Heart left ventricle (tissue), 16 donors: Measurements from ENCODE around the gene RNF34. TPM values are rescaled to one million over a fixed set of nuclear protein-coding genes. Genes with fewer than 3 reads are reported as not detected.

Experiments used
- ATAC-seq, 4 donors: fragments of 200-7000 bp; cut with Tn5 transposase; one replicate each; pipeline ENCODE4 v1.9.1; 2020 to 2022; ENCODE audit warnings: moderate library complexity in 4 of 4, mild to moderate bottlenecking in 3 of 4, moderate number of reproducible peaks in 1 of 4
- DNase-seq, 5 donors: peaks; one replicate each; pipeline ENCODE4 v3.0.0-alpha.2; 2020
- H3K27ac ChIP-seq, 12 donors: fragments of 200-600 bp; sonication (generic) in 4 of 12; one replicate each; pipeline versions ENCODE4 v1.5.0 to v1.8.0; 2016 to 2022; ENCODE audit warnings: mild to moderate bottlenecking in 2 of 12
- H3K27me3 ChIP-seq, 9 donors: fragments of 200-600 bp; sonication (generic) in 2 of 9; one replicate each; pipeline versions ENCODE4 v1.5.1 to v1.8.0; 2016 to 2022; ENCODE audit warnings: mild to moderate bottlenecking in 3 of 9
- H3K36me3 ChIP-seq, 9 donors: fragments of 200-600 bp; sonication (generic) in 2 of 9; one replicate each; pipeline versions ENCODE4 v1.5.0 to v1.8.0; 2018 to 2022; ENCODE audit warnings: mild to moderate bottlenecking in 2 of 9
- H3K4me1 ChIP-seq, 12 donors: fragments of 200-600 bp; sonication (generic) in 4 of 12; one replicate each; pipeline versions ENCODE4 v1.5.0 to v1.8.0; 2016 to 2022; ENCODE audit warnings: mild to moderate bottlenecking in 3 of 12
- H3K4me3 ChIP-seq, 12 donors: fragments of 200-600 bp; sonication (generic) in 4 of 12; one replicate each; pipeline versions ENCODE4 v1.5.0 to v1.8.0; 2017 to 2022; ENCODE audit warnings: mild to moderate bottlenecking in 9 of 12, moderate library complexity in 4 of 12
- H3K9me3 ChIP-seq, 12 donors: fragments of 200-600 bp; sonication (generic) in 4 of 12; one replicate each; pipeline versions ENCODE4 v1.5.0 to v1.8.0; 2016 to 2022; ENCODE audit warnings: mild to moderate bottlenecking in 1 of 12
- POLR2A ChIP-seq, 2 donors: fragments of 450-650 bp; IDR thresholded peaks; one replicate each; pipeline ENCODE4 v1.6.1; 2017; ENCODE audit warnings: antibody characterized with exemption in 2 of 2, mild to moderate bottlenecking in 2 of 2, moderate library complexity in 2 of 2
- WGBS, 4 donors: extraction: QIAGEN DNeasy Blood & Tissue Kit in 2 of 4; methylation state at CpG; one replicate each; pipeline versions ENCODE4 v1.1.5 to v1.1.7; 2013 to 2018; 5-methylcytosine and 5-hydroxymethylcytosine counted together
- intact Hi-C, 10 donors: fragments of 100-400 bp; cut with DNase I; formaldehyde crosslinking; loops; one replicate each; pipeline versions ENCODE4 v1.11.1 to v1.14.2; 2022
- microRNA-seq, 4 donors: library from miRNA; unstranded; fragments of <30 nt; microRNA quantifications; one replicate each; pipeline versions ENCODE4 to v1.2.0, GENCODE V29; 2017 to 2020
- polyA plus RNA-seq, 2 donors: library from polyadenylated mRNA; stranded (reverse); fragments of 200-250 nt; gene quantifications; one replicate each; pipeline ENCODE4 v1.2.3, GENCODE V29; 2013
- total RNA-seq, 9 donors: library from RNA; depleted of rRNA in 2 of 9; stranded (reverse); fragments of >200 nt in 2 of 9; fragmentation: NEBNext Ultra II Directional in 3 of 9; extraction: Animal tissue kit (Norgen Biotek cat#: 25700) in 3 of 9; gene quantifications; one replicate each; pipeline versions ENCODE4 v1.1.0 to v1.2.4, GENCODE V29; 2016 to 2023
- TF ChIP-seq, protein P1 (sequence below), 12 donors: fragments of 200-600 bp; sonication (generic) in 4 of 12; IDR thresholded peaks; one replicate each; pipeline versions ENCODE4 v1.5.0 to v1.8.0; 2018 to 2022; ENCODE audit warnings: antibody characterized with exemption in 12 of 12, mild to moderate bottlenecking in 5 of 12
- donor health status: ischemic (EF 13 %, LVEDD 7.1; RV severe dilation, severe dysfunction).
- donor health status: healthy with polysubstance abuse.
- donor health status: DM: no; HTN: yes; CAD: no.
- donor health status: DM: no; HTN: no; CAD: no.
- donor health status: ischemic (EF 25% LVEDD 6.9; RV normal size, moderate dysfunction).
- donor health status: ischemic (EF 25% LVEDD 5.7; RV mildly dilated, moderate dysfunction).
- donor health status: healthy.
- donor health status: DM: yes; HTN: yes; CAD: no.
- donor health status: ischemic (EF 35%, LVEDD 5.7; RV mildly dilated, moderate dysfunction).
- donor health status: nonischemic (EF 11% LVEDD 7.7; RV severe dilation, severe dysfunction).
- donor health status: DM: yes; HTN: yes; CAD: no.
- donor health status: PGD.
- donor health status: ischemic (EF 29% LVEDD 5.4; RV normal size, mild dysfunction).
- donor health status: nonischemic (EF 23%, LVEDD 6.1; RV moderate dilation, normal function).

RNF34 gene
- total and polyA plus RNA-seq, 11 donors: 19.3 to 31.5 (median 25.7) TPM

DNA sequence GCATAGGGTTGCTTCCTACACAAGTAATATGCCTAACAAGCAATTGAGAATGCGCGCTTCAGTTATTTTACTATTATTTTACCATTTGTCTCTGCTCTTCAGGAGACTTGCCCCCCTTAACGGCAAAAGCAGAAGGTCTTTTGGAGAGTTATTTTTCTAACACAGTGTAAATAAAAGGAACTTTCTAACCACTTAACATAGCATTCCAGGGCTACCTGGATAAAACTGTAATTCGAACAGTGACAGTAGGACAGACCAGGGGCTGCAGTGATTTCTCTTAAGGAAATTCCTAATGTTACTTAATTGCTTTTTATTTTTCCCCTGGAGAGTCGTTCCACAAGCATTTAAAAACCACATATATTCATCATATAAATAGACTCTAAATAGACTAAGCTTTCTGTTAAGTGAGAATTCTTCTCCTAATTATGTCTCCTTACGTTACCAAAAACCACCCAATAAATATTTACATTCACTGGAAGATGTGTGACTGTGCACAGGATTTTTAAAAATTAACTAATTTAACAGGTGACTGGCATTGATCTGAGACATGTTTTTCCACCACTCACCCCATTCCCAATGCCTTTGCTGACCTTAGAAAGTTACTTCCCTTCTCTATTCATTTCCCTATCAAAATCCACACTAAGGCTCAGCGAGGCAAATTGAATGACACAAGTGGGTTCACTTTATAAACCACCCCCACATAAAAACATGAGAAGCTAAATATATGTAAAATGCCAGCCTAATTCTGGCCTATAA is 72.4 kb downstream of the RNF34 start:
- H3K9me3 ChIP-seq: no peaks in the 10 kb centered on the region
- H3K27me3 ChIP-seq: no peaks in the 10 kb centered on the region
- ATAC-seq (no peak), DNase-seq (no peak)
- peaks cover 0 to 18% (median 6%) of the 10 kb centered on the region in 12 donors for H3K4me1 ChIP-seq
- H3K36me3 ChIP-seq: no peaks in the 10 kb centered on the region
- intact Hi-C loops: no loop called here
- TF ChIP-seq POLR2A (IDR thresholded peaks at IDR 0.05): no peak
- TF ChIP-seq, protein P1, sequence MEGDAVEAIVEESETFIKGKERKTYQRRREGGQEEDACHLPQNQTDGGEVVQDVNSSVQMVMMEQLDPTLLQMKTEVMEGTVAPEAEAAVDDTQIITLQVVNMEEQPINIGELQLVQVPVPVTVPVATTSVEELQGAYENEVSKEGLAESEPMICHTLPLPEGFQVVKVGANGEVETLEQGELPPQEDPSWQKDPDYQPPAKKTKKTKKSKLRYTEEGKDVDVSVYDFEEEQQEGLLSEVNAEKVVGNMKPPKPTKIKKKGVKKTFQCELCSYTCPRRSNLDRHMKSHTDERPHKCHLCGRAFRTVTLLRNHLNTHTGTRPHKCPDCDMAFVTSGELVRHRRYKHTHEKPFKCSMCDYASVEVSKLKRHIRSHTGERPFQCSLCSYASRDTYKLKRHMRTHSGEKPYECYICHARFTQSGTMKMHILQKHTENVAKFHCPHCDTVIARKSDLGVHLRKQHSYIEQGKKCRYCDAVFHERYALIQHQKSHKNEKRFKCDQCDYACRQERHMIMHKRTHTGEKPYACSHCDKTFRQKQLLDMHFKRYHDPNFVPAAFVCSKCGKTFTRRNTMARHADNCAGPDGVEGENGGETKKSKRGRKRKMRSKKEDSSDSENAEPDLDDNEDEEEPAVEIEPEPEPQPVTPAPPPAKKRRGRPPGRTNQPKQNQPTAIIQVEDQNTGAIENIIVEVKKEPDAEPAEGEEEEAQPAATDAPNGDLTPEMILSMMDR (IDR thresholded peaks at IDR 0.05): no peak
- H3K4me3 ChIP-seq: no peak overlapping the region
- H3K27ac ChIP-seq: no peak overlapping the region
- WGBS, 4 donors: 93% methylated on average over 7 of the region's 7 CpGs

Small RNA genes within 50 kb of the gene (microRNA-seq; reads per million reads assigned to microRNA genes)
- 0 reads per million in 4 donors for gene MIR7107

Other genes starting within 250 kb of the RNF34 start
- 10 to 100 TPM in 4 of 9 donors, 1 to 10 TPM in 5; 3.2 to 27.4 (median 7.7) TPM for gene P2RX4, start 190.0 kb upstream of the RNF34 start, total RNA-seq
- 1 to 10 TPM; 4.0 to 5.3 TPM for gene P2RX4, start 190.0 kb upstream of the RNF34 start, polyA plus RNA-seq
- gene CAMKK2, start 103.4 kb upstream of the RNF34 start, total RNA-seq: 10 to 100 TPM; 12.5 to 28.2 (median 16.0) TPM
- gene CAMKK2, start 103.4 kb upstream of the RNF34 start, polyA plus RNA-seq: 10 to 100 TPM in 1 of 2 donors, 1 to 10 TPM in 1; 7.4 to 19.5 TPM
- gene ANAPC5, start 47.7 kb upstream of the RNF34 start, total RNA-seq: 10 to 100 TPM; 55.0 to 81.1 (median 59.1) TPM
- gene ANAPC5, start 47.7 kb upstream of the RNF34 start, polyA plus RNA-seq: 10 to 100 TPM; 58.1 to 81.7 TPM
- gene KDM2B, start 180.9 kb downstream of the RNF34 start, total RNA-seq: 10 to 100 TPM in 6 of 9 donors, 1 to 10 TPM in 3; 7.9 to 24.7 (median 11.9) TPM
- 1 to 10 TPM; 7.3 to 9.9 TPM for gene KDM2B, start 180.9 kb downstream of the RNF34 start, polyA plus RNA-seq
- 10 to 100 TPM in 4 of 9 donors, 1 to 10 TPM in 5; 6.9 to 15.7 (median 9.5) TPM for gene ORAI1, start 226.4 kb downstream of the RNF34 start, total RNA-seq
- 10 to 100 TPM in 1 of 2 donors, 1 to 10 TPM in 1; 4.5 to 18.8 TPM for gene ORAI1, start 226.4 kb downstream of the RNF34 start, polyA plus RNA-seq